HG02970 (cell line): ENCODE data around the gene PLEKHN1.
"Not testable (repeated sequence)": the region's sequence is repeated elsewhere in the genome, so short reads cannot be mapped to it uniquely, and the experiment has no call there.

Source experiments
- ATAC-seq: cut with Tn5 transposase; IDR thresholded peaks from one replicate; pipeline ENCODE4 v1.9.1; 2021; ENCODE audit warnings: mild to moderate bottlenecking, moderate library complexity, moderate number of reproducible peaks; ENCODE audit not compliant: unreplicated experiment, low FRiP score

Gene PLEKHN1

GRCh38 chr1:983798-984475 lies 17.7 kb downstream of the PLEKHN1 start:
- no peak for ATAC-seq

GRCh38 chr1:984476-984814 lies 18.2 kb downstream of the PLEKHN1 start:
- ATAC-seq, result no peak

- no peak for ATAC-seq
Observed at GRCh38 chr1:985126-985525, 18.8 kb downstream of the PLEKHN1 start.

GRCh38 chr1:988061-988460 lies 21.8 kb downstream of the PLEKHN1 start:
- not testable (repeated sequence) for ATAC-seq

GRCh38 chr1:991275-991674 lies 25.0 kb downstream of the PLEKHN1 start:
- ATAC-seq, result not testable (repeated sequence)

- ATAC-seq, result no peak
Observed at GRCh38 chr1:991895-992294, 25.6 kb downstream of the PLEKHN1 start.

- ATAC-seq, result no peak
Observed at GRCh38 chr1:992362-992761, 26.1 kb downstream of the PLEKHN1 start.

- ATAC-seq, result no peak
Observed at GRCh38 chr1:993379-993995, 27.2 kb downstream of the PLEKHN1 start.

GRCh38 chr1:994546-994945 lies 28.3 kb downstream of the PLEKHN1 start:
- not testable (repeated sequence) for ATAC-seq

- ATAC-seq, result no peak
Observed at GRCh38 chr1:995665-996633, 29.7 kb downstream of the PLEKHN1 start.

- no peak for ATAC-seq
Observed at GRCh38 chr1:996851-997712, 30.8 kb downstream of the PLEKHN1 start.

- ATAC-seq, result no peak
Observed at GRCh38 chr1:997713-997992, 31.4 kb downstream of the PLEKHN1 start.

GRCh38 chr1:997993-998744 lies 31.9 kb downstream of the PLEKHN1 start:
- no peak for ATAC-seq

- no peak for ATAC-seq
Observed at GRCh38 chr1:998745-998994, 32.4 kb downstream of the PLEKHN1 start.

GRCh38 chr1:998995-999724 lies 32.9 kb downstream of the PLEKHN1 start:
- no peak for ATAC-seq

GRCh38 chr1:999725-1000356 lies 33.6 kb downstream of the PLEKHN1 start, which contains the start of gene HES4:
Gene HES4 (minus strand): TSS chr1:1000097. CDS start chr1:999973, 124 bp downstream.
- peak; percentile 34 for ATAC-seq

- ATAC-seq, result no peak
Observed at GRCh38 chr1:1000357-1001056, 34.2 kb downstream of the PLEKHN1 start.

- ATAC-seq, result no peak
Observed at GRCh38 chr1:1001057-1001783, 34.9 kb downstream of the PLEKHN1 start.
